B cell (primary cell): Measurements from ENCODE around the gene SMC1A.

ENCODE experiments used
- CTCF ChIP-seq: fragments of 200-600 bp; IDR thresholded peaks from one replicate; pipeline ENCODE4 v1.8.0; 2022; ENCODE audit warnings: antibody characterized with exemption, mild to moderate bottlenecking
- EZH2 ChIP-seq: IDR thresholded peaks from 2 replicates; pipeline ENCODE4 v1.6.1; 2012; ENCODE audit warnings: borderline replicate concordance, low read depth, mild to moderate bottlenecking, moderate library complexity, low read length; ENCODE audit not compliant: insufficient read depth, poor library complexity, severe bottlenecking

DNA sequence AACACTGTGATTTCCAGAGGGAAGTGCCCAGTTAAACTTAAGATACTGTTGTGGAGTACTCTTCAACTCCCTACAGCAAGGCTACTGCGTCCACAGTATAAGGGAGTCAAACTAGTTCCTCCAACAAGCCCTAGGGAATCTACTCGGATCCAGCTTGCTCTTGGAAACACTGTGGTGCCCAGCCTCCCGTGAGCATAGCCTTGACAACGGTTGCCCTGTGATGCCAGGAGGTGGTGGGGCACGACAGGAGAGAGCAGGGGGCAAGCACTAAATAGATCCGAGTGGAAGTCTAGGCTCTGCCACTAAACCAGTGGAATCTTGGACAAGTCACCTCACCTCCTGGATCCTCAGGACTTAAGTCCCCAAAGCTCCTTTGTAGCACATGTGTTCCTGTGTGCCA, 45.6 kb downstream of the SMC1A start:
- no peak for TF ChIP-seq CTCF
- no peak for TF ChIP-seq EZH2
